ENCODE data around the gene HLA-DMB.
"Not testable (repeated sequence)": the region's sequence is repeated elsewhere in the genome, so short reads cannot be mapped to it uniquely, and the experiment has no call there.

Gene HLA-DMB

GRCh38 chr6:32950010-32950409 lies 9.2 kb upstream of the HLA-DMB start:
- DNase-seq (ENCODE audit: low read depth) = no peak

- DNase-seq (ENCODE audit: low read depth) = no peak
These were observed 8.3 kb upstream of the HLA-DMB start for GRCh38 chr6:32949113-32949512.

- no peak for DNase-seq (ENCODE audit: low read depth)
These were observed 7.0 kb upstream of the HLA-DMB start for GRCh38 chr6:32947552-32948465.

- DNase-seq (ENCODE audit: low read depth) = no peak
These were observed 6.1 kb upstream of the HLA-DMB start for GRCh38 chr6:32946893-32947292.

- no peak for DNase-seq (ENCODE audit: low read depth)
These were observed 5.1 kb upstream of the HLA-DMB start for GRCh38 chr6:32945953-32946352.

GRCh38 chr6:32945108-32945760 lies 4.4 kb upstream of the HLA-DMB start:
- no peak for DNase-seq (ENCODE audit: low read depth)

- no peak for DNase-seq (ENCODE audit: low read depth)
These were observed 3.2 kb upstream of the HLA-DMB start for GRCh38 chr6:32943864-32944649.

GRCh38 chr6:32942555-32943123 lies 1.8 kb upstream of the HLA-DMB start:
- DNase-seq (ENCODE audit: low read depth) = not testable (repeated sequence)

- no peak for DNase-seq (ENCODE audit: low read depth)
These were observed 463 bp upstream of the HLA-DMB start for GRCh38 chr6:32941214-32941768.

- no peak for DNase-seq (ENCODE audit: low read depth)
These were observed 2.3 kb downstream of the HLA-DMB start for GRCh38 chr6:32938494-32938893.

GRCh38 chr6:32937230-32937633 lies 3.6 kb downstream of the HLA-DMB start:
- DNase-seq (ENCODE audit: low read depth) = no peak

- no peak for DNase-seq (ENCODE audit: low read depth)
These were observed 4.3 kb downstream of the HLA-DMB start for GRCh38 chr6:32936239-32937152.

GRCh38 chr6:32935551-32936238 lies 5.1 kb downstream of the HLA-DMB start:
- no peak for DNase-seq (ENCODE audit: low read depth)

- peak; percentile 51 for DNase-seq (ENCODE audit: low read depth)
These were observed 7.2 kb downstream of the HLA-DMB start for GRCh38 chr6:32933661-32934085.

GRCh38 chr6:32932132-32932868 lies 8.5 kb downstream of the HLA-DMB start:
- DNase-seq (ENCODE audit: low read depth) = no peak

- DNase-seq (ENCODE audit: low read depth) = no peak
These were observed 9.6 kb downstream of the HLA-DMB start for GRCh38 chr6:32931211-32931610.

- DNase-seq (ENCODE audit: low read depth) = no peak
These were observed 18.7 kb downstream of the HLA-DMB start for GRCh38 chr6:32922083-32922482.

- no peak for DNase-seq (ENCODE audit: low read depth)
These were observed 20.1 kb downstream of the HLA-DMB start for GRCh38 chr6:32920715-32921114.

GRCh38 chr6:32912951-32913350 lies 27.9 kb downstream of the HLA-DMB start:
- DNase-seq (ENCODE audit: low read depth) = no peak
